SK-N-SH treated with all-trans-retinoic acid at 6 μM for 48 hours (cell line): ENCODE data around the gene TOM1L2.

ENCODE experiments used
- ATAC-seq: fragments of 200-7000 bp; cut with Tn5 transposase; 3 replicates; pipeline ENCODE4 v1.9.1; 2020; ENCODE audit warnings: mild to moderate bottlenecking, moderate library complexity
- ARNTL ChIP-seq: fragments of 450-650 bp; formaldehyde crosslinking; IDR thresholded peaks from 2 replicates; pipeline ENCODE4 v1.5.0; 2020; ENCODE audit warnings: low read depth, mild to moderate bottlenecking, moderate library complexity, borderline replicate concordance
- BACH2 ChIP-seq: fragments of 250-450 bp; sonication (Bioruptor Pico); IDR thresholded peaks from 2 replicates; pipeline ENCODE4 v1.9.0; 2021; ENCODE audit warnings: mild to moderate bottlenecking, borderline replicate concordance
- CSRNP3 ChIP-seq: fragments of 250-450 bp; sonication (Bioruptor Pico); IDR thresholded peaks from 2 replicates; pipeline ENCODE4 v1.5.1; 2021; ENCODE audit warnings: mild to moderate bottlenecking, moderate library complexity
- ESRRG ChIP-seq: fragments of 250-450 bp; sonication (Bioruptor Pico); IDR thresholded peaks from 2 replicates; pipeline ENCODE4 v1.6.1; 2021; ENCODE audit warnings: mild to moderate bottlenecking
- GLIS3 ChIP-seq: fragments of 250-450 bp; sonication (Bioruptor Pico); IDR thresholded peaks from 2 replicates; pipeline ENCODE4 v1.5.0; 2020; ENCODE audit warnings: mild to moderate bottlenecking, moderate library complexity
- ISL1 ChIP-seq: fragments of 250-450 bp; sonication (Bioruptor Pico); IDR thresholded peaks from 2 replicates; pipeline ENCODE4 v2.1.2; 2022; ENCODE audit warnings: mild to moderate bottlenecking, moderate library complexity
- PATZ1 ChIP-seq: fragments of 250-450 bp; sonication (Bioruptor Pico); IDR thresholded peaks from 2 replicates; pipeline ENCODE4 v1.8.0; 2020; ENCODE audit warnings: mild to moderate bottlenecking, moderate library complexity, borderline replicate concordance
- PPARA ChIP-seq: fragments of 250-450 bp; sonication (Bioruptor Pico); IDR thresholded peaks from 2 replicates; pipeline ENCODE4 v1.5.0; 2020; ENCODE audit warnings: mild to moderate bottlenecking, borderline replicate concordance
- RARB ChIP-seq: fragments of 250-450 bp; sonication (Bioruptor Pico); IDR thresholded peaks from 2 replicates; pipeline ENCODE4 v1.8.0; 2021; ENCODE audit warnings: mild to moderate bottlenecking, moderate library complexity
- TOX ChIP-seq: fragments of 250-450 bp; sonication (Bioruptor Pico); IDR thresholded peaks from 2 replicates; pipeline ENCODE4 v1.8.0; 2021; ENCODE audit warnings: mild to moderate bottlenecking, moderate library complexity, borderline replicate concordance
- TSHZ2 ChIP-seq: fragments of 250-450 bp; sonication (Bioruptor Pico); IDR thresholded peaks from 2 replicates; pipeline ENCODE4 v1.5.0; 2020; ENCODE audit warnings: mild to moderate bottlenecking, moderate library complexity
- ZC3H10 ChIP-seq: fragments of 250-450 bp; sonication (Bioruptor Pico); IDR thresholded peaks from 2 replicates; pipeline ENCODE4 v1.5.1; 2021; ENCODE audit warnings: mild to moderate bottlenecking, moderate library complexity
- ZNF565 ChIP-seq: fragments of 450-650 bp; formaldehyde crosslinking; conservative IDR thresholded peaks from 2 replicates; pipeline ENCODE4 v1.5.0; 2020; ENCODE audit warnings: low read depth, mild to moderate bottlenecking, moderate library complexity
- ZNF70 ChIP-seq: fragments of 450-650 bp; formaldehyde crosslinking; IDR thresholded peaks from 2 replicates; pipeline ENCODE4 v1.5.0; 2020; ENCODE audit warnings: mild to moderate bottlenecking, moderate library complexity
- ZNF8 ChIP-seq: fragments of 450-650 bp; formaldehyde crosslinking; IDR thresholded peaks from 2 replicates; pipeline ENCODE4 v1.5.0; 2020; ENCODE audit warnings: mild to moderate bottlenecking, moderate library complexity
- TF ChIP-seq, protein P1 (sequence below): fragments of 250-450 bp; sonication (Bioruptor Pico); IDR thresholded peaks from 2 replicates; pipeline ENCODE4 v1.5.1; 2020; ENCODE audit warnings: low read depth, mild to moderate bottlenecking, moderate library complexity
- TF ChIP-seq, protein P2 (sequence below): fragments of 250-450 bp; sonication (Bioruptor Pico); IDR thresholded peaks from 2 replicates; pipeline ENCODE4 v1.8.0; 2021; ENCODE audit warnings: low read depth, mild to moderate bottlenecking, moderate library complexity, borderline replicate concordance

TOM1L2 gene

DNA sequence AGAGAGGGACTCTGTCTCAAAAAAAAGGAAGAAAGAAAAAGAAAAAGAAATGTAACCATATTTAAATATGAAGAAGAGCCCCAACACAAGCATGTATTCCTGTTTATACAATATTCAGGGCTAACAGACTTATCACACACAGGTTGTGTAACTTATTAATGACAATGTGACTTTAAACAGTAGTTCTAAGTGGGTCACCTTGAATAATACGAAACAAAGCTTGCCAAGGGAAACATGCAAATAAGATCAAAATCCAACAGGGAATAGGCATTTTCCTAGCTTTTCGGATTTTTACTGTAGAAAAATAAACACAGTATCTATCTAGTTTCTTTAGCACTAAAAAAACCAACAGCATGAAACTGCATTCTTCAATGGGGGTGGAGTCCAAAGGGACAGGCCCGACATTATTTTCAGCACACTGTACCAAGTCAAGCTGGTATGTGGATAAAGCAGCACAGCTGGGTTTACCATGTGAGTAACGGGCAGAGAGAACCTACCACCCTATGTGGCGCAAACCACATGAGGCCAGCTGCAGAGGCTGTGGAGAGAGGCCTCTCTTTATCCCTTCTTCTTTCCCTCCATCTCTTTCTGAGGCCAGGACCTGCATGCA is 45.3 kb downstream of the TOM1L2 start (continued):
- TF ChIP-seq TSHZ2 (CRISPR knock-in tag): no peak
- no peak for TF ChIP-seq PATZ1 (CRISPR knock-in tag)
- TF ChIP-seq ZNF70 (CRISPR knock-in tag): no peak
- TF ChIP-seq ZNF8 (CRISPR knock-in tag): no peak

- no peak for ATAC-seq
- no peak for TF ChIP-seq ESRRG (CRISPR knock-in tag)
- no peak for TF ChIP-seq RARB (CRISPR knock-in tag)
- TF ChIP-seq, protein P1, sequence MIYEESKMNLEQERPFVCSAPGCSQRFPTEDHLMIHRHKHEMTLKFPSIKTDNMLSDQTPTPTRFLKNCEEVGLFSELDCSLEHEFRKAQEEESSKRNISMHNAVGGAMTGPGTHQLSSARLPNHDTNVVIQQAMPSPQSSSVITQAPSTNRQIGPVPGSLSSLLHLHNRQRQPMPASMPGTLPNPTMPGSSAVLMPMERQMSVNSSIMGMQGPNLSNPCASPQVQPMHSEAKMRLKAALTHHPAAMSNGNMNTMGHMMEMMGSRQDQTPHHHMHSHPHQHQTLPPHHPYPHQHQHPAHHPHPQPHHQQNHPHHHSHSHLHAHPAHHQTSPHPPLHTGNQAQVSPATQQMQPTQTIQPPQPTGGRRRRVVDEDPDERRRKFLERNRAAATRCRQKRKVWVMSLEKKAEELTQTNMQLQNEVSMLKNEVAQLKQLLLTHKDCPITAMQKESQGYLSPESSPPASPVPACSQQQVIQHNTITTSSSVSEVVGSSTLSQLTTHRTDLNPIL (CRISPR knock-in tag): no peak
- no peak for TF ChIP-seq BACH2 (CRISPR knock-in tag)
- TF ChIP-seq, all 23 proteins: peak for 0
These were observed 46.2 kb downstream of the TOM1L2 start for GRCh38 chr17:17926036-17926435.

DNA sequence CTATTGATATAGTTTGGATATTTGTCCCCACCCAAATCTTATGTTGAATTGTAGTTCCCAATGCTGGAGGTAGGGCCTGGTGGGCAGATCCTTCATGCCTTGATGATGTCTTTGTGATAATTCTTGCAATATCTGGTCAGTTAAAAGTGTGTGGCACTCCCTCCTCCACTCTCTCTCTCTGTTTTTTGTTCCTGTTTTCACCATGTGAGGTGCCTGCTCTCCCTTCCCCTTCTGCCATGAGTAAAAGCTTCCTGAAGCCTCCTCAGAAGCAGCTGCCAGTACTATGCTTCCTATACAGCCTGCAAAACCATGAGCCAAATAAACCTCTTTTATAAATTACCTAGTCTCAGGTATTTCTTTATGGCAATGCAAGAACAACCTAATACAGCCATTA is 47.3 kb downstream of the TOM1L2 start:
- ATAC-seq: no peak
- no peak for TF ChIP-seq TSHZ2 (CRISPR knock-in tag)
- no peak for TF ChIP-seq ZNF8 (CRISPR knock-in tag)
- no peak for TF ChIP-seq ISL1 (CRISPR knock-in tag)
- no peak for TF ChIP-seq TOX (CRISPR knock-in tag)
- TF ChIP-seq GLIS3: no peak
- no peak for TF ChIP-seq ARNTL (CRISPR knock-in tag)

DNA sequence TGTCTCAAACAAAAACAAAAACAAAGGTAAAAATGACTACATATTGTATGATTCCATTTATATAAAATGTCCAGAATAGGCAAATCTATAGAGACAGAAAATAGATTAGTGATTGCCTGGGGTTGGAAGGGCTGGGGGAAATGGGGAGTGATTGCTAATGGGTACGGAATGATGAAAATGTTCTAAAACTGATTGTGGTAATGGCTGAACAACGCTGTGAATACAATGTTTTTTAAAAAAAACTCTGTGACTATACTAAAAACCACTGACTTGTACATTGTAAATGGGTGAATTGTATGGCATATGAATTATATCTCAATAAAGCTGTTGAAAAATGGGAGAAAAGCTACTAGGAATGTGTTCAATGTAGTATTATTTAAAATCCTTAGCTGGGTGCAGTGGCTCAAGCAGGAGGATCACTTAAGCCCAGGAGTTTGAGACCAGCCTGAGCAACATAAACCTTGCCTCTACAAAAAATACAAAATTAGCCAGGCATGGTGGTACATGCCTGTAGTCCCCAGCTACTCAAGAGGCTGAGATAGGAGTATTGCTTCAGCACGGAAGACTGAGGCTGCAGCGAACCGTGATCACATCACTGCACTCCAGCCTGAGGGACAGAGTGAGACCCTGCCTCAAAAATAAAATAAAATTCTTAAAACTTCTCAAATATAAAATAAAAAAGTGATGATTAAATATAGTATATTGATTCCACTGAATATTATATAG is 47.9 kb downstream of the TOM1L2 start:
- ATAC-seq: no peak
- TF ChIP-seq TOX (CRISPR knock-in tag) (no peak), ARNTL (CRISPR knock-in tag) (no peak), ZNF565 (CRISPR knock-in tag) (no peak), BACH2 (CRISPR knock-in tag) (no peak), RARB (CRISPR knock-in tag) (no peak), PATZ1 (CRISPR knock-in tag) (no peak), PPARA (CRISPR knock-in tag) (no peak), ZNF8 (CRISPR knock-in tag) (no peak), ZC3H10 (CRISPR knock-in tag) (no peak), CSRNP3 (CRISPR knock-in tag) (no peak)
- TF ChIP-seq, protein P2, sequence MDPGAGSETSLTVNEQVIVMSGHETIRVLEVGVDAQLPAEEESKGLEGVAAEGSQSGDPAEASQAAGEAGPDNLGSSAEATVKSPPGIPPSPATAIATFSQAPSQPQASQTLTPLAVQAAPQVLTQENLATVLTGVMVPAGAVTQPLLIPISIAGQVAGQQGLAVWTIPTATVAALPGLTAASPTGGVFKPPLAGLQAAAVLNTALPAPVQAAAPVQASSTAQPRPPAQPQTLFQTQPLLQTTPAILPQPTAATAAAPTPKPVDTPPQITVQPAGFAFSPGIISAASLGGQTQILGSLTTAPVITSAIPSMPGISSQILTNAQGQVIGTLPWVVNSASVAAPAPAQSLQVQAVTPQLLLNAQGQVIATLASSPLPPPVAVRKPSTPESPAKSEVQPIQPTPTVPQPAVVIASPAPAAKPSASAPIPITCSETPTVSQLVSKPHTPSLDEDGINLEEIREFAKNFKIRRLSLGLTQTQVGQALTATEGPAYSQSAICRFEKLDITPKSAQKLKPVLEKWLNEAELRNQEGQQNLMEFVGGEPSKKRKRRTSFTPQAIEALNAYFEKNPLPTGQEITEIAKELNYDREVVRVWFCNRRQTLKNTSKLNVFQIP: no peak
- TF ChIP-seq, protein P1 (CRISPR knock-in tag): no peak
